ENCODE results near the gene C1R.

Gene C1R

GRCh38 chr12:7092986-7093460 is 778 bp upstream of the C1R start:
- Histone ChIP-seq H3K27me3 (ENCODE audit: low read length) (no peaks in the 10 kb centered on the region), H2AFZ (ENCODE audit: low read depth, low read length, severe bottlenecking) (no peak overlapping the region), H3K9me2 (replicated peaks; ENCODE audit: insufficient read depth, low read length) (no peaks in the 10 kb centered on the region), H3K9me3 (ENCODE audit: insufficient read depth, low read length) (no peaks in the 10 kb centered on the region), H3F3A (ENCODE audit: insufficient read depth) (no peaks in the 10 kb centered on the region), H3K79me2 (ENCODE audit: insufficient read depth, low read length) (no peaks in the 10 kb centered on the region), H4K20me1 (ENCODE audit: low read depth, low read length) (no peaks in the 10 kb centered on the region), H3K4me2 (ENCODE audit: low read depth, low read length, poor library complexity, severe bottlenecking) (no peak overlapping the region), H3K36me3 (ENCODE audit: low read length) (no peaks in the 10 kb centered on the region), H3K4me3 (ENCODE audit: insufficient read depth, low read length, poor library complexity, severe bottlenecking) (no peak overlapping the region), H3K9ac (ENCODE audit: low read length) (no peak overlapping the region), H3K27ac (ENCODE audit: low read depth, low read length) (no peak overlapping the region)
- TF ChIP-seq CTCF (IDR thresholded peaks at IDR 0.05; ENCODE audit: insufficient read depth, low read length, poor library complexity, severe bottlenecking) (no peak), EZH2phosphoT487 (conservative IDR thresholded peaks at IDR 0.05; ENCODE audit: low read length) (no peak)

GRCh38 chr12:7091660-7092228 is 501 bp downstream of the C1R start:
- TF ChIP-seq EZH2phosphoT487 (conservative IDR thresholded peaks at IDR 0.05; ENCODE audit: low read length) (no peak), CTCF (IDR thresholded peaks at IDR 0.05; ENCODE audit: insufficient read depth, low read length, poor library complexity, severe bottlenecking) (no peak)
- no peaks in the 10 kb centered on the region for H4K20me1 ChIP-seq (ENCODE audit: low read depth, low read length)
- no peaks in the 10 kb centered on the region for H3K9me2 ChIP-seq (replicated peaks; ENCODE audit: insufficient read depth, low read length)
- H3K27ac ChIP-seq (ENCODE audit: low read depth, low read length) = no peak overlapping the region
- H3K4me3 ChIP-seq (ENCODE audit: insufficient read depth, low read length, poor library complexity, severe bottlenecking) = no peak overlapping the region
- H3F3A ChIP-seq (ENCODE audit: insufficient read depth) = no peaks in the 10 kb centered on the region
- no peak overlapping the region for H3K9ac ChIP-seq (ENCODE audit: low read length)
- no peaks in the 10 kb centered on the region for H3K79me2 ChIP-seq (ENCODE audit: insufficient read depth, low read length)
- no peaks in the 10 kb centered on the region for H3K36me3 ChIP-seq (ENCODE audit: low read length)
- H3K27me3 ChIP-seq (ENCODE audit: low read length) = no peaks in the 10 kb centered on the region
- no peaks in the 10 kb centered on the region for H3K9me3 ChIP-seq (ENCODE audit: insufficient read depth, low read length)
- H2AFZ ChIP-seq (ENCODE audit: low read depth, low read length, severe bottlenecking) = no peak overlapping the region
- H3K4me2 ChIP-seq (ENCODE audit: low read depth, low read length, poor library complexity, severe bottlenecking) = no peak overlapping the region

- H3K9me2 ChIP-seq (replicated peaks; ENCODE audit: insufficient read depth, low read length) = no peaks in the 10 kb centered on the region
- no peak overlapping the region for H3K9ac ChIP-seq (ENCODE audit: low read length)
- no peaks in the 10 kb centered on the region for H3K36me3 ChIP-seq (ENCODE audit: low read length)
- H3K9me3 ChIP-seq (ENCODE audit: insufficient read depth, low read length) = no peaks in the 10 kb centered on the region
- H3K27me3 ChIP-seq (ENCODE audit: low read length) = no peaks in the 10 kb centered on the region
- H4K20me1 ChIP-seq (ENCODE audit: low read depth, low read length) = no peaks in the 10 kb centered on the region
- H3K4me3 ChIP-seq (ENCODE audit: insufficient read depth, low read length, poor library complexity, severe bottlenecking) = no peak overlapping the region
- H3F3A ChIP-seq (ENCODE audit: insufficient read depth) = no peaks in the 10 kb centered on the region
- TF ChIP-seq EZH2phosphoT487 (conservative IDR thresholded peaks at IDR 0.05; ENCODE audit: low read length) = no peak
- no peak for TF ChIP-seq CTCF (IDR thresholded peaks at IDR 0.05; ENCODE audit: insufficient read depth, low read length, poor library complexity, severe bottlenecking)
- no peak overlapping the region for H3K4me2 ChIP-seq (ENCODE audit: low read depth, low read length, poor library complexity, severe bottlenecking)
- no peak overlapping the region for H2AFZ ChIP-seq (ENCODE audit: low read depth, low read length, severe bottlenecking)
- no peak overlapping the region for H3K27ac ChIP-seq (ENCODE audit: low read depth, low read length)
- no peaks in the 10 kb centered on the region for H3K79me2 ChIP-seq (ENCODE audit: insufficient read depth, low read length)
Measured at GRCh38 chr12:7091171-7091570, 1.1 kb downstream of the C1R start.
